ENCODE measurements around the gene OLA1.

OLA1 gene

DNA sequence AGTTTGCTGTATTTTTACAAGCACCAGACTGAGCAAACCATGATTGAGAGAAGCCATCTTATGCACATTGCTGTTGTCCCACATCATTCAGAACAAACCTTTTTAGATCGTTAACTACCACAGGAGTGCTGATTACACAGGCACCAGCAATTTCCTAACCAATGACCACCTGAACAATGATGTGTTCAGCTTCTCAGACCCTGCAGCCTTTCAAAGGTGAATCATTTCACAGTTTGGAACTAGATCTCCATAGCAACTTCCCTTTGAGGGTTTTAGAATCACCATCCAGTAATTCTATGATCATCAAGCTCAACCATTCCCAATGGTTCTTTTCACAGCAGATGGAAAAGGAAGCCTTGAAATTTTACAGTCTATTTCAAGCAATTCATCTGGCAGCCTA is 71.4 kb downstream of the OLA1 start:
- DNase-seq: no peak

DNA sequence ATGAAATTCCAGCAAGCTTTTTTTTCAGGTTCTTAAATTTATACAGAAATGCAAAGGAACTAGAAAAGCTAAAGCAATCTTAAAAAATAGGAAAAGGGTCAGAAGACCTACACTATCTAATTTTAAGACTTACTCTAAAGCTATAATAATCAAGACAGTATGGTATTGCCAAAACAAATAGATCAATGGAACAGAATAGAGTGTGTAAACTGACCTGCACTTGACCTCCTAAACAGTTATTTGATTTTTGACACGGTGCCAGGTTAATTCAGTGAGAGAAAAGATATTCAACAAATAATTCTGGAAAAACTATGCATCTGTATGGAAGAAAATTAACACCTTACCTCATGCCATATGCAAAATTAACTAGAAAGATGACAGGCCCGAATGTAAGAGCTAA is 73.6 kb downstream of the OLA1 start:
- no peak for DNase-seq

DNA sequence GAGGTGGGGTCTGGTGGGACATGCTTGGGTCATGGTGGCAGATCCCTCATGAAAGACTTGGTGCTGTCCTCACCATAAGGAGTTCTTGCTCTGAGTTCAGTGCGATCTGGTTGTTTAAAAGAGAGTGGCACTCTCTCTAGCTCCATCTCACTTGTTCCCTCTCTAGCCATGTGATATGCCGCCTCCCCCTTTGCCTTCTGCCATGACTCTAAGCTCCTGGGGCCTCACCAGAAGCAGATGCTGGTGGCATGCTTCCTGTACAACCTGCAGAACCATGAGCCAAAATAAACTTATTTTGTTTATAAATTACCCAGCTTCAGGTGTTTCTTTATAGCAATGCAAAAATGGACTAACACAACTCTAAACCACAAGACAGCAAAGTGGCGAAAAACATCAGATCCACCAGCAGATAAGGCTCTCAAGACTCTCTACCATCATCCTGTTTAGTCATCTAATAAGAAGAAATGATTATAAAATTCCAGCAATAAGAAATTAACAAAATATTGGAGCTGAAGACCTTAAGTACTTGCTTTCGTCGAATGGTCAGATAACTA is 75.5 kb downstream of the OLA1 start:
- no peak for DNase-seq

DNA sequence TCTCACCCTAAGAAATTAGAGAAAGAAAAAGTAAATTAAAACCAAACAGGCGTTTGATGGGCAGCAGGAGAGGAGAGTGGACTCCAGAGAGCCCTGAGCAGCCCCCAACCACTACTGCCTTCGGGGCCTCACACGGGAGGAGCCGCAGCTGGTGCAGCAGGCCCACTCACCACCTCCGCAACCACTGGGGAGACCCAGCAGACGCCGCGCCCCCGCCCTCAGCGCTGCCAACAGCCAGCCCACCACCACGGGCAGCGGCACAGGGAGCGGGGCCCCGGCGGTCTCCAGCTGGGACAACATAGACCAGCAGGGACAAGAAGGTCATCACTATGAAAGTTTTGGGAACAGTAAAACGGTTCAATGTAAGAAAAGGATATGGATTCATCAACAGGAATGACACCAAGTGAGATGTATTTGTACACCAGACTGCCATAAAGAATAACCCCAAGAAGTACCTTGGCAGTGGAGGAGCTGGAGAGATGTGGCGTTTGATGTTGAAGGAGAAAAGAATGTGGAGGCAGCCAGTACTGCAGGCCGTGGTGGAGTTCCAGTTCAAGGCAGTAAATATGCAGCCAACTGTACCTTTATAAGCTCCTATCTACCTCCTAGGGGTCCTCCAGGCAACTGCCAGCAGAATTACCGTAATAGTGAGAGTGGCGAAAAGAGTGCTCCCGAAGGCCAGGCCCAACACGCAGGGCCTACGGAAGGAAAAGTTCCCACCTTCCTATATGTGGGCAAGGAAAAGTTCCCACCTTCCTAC is 76.5 kb downstream of the OLA1 start:
- DNase-seq: no peak

DNA sequence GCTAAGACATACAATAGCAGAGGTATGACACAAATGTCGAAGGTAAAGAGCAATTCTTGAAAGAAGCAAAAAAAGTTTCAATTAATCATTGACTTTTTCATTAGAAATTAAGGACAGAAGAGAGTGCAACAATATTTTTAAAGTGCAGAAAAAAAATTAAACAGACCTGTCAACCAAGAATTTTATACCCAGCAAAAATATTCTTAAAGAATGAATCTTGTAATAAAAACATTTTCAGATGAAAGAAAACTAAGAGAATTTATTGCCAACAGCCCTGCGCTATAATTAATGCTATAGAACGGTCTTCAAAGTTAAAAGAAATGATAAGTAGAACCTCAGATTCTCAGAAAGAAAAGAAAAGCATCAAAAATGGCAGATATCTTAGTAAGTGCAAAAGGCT is 79.0 kb downstream of the OLA1 start:
- DNase-seq: no peak

DNA sequence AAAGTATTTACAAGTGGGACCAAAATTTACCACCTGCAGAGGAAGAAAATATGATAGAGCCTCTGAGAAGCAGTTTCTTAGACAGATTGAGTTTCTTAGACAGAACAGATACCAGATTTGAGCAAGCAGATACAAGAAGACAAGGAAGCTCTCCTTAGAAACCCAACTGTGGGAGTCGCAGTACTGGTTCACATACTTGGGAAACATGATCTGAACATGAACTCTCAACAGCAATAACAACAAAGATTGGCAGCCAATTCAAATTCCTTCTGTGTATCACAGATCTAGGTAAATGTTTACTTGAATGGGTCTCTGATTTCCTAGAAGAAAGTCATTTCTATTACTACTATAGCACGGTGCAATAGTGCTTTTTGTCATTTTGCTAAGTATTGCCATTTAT is 82.1 kb downstream of the OLA1 start:
- no peak for DNase-seq

DNA sequence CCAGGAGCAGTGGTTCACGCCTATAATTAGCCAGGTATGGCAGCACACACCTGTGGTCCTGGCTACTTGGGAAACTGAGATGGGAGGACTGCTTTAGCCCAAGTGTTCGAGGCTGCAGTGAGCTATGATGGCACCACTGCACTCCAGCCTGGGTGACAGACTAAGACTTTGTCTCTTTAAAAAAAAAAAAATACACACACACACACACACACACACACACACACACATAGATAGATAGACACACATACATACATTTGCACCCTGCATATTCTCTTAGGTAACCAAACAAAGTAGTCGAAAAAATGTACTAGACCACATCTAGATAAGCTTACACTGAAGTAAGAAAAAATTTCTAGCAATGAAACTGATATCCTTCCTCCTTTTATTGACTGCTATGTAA is 86.8 kb downstream of the OLA1 start:
- no peak for DNase-seq

DNA sequence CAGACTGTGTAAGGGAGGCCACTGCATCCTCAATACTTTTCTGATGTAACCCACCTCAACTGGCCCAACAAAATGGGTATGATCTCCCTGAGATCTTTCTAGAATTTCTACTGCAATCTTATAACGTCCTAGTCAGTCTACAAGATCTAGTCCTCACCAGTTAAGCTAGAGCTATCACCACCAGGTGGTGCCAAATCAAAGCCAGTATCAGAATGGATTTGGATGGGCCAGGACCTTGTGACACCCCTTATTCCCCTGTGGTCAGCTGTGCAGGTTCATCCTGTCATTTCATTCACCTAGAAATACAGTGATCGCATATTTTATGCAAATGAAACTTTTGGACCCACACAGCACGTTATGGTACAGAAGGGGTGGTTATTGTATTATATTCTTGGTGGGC is 90.3 kb downstream of the OLA1 start:
- DNase-seq: no peak

DNA sequence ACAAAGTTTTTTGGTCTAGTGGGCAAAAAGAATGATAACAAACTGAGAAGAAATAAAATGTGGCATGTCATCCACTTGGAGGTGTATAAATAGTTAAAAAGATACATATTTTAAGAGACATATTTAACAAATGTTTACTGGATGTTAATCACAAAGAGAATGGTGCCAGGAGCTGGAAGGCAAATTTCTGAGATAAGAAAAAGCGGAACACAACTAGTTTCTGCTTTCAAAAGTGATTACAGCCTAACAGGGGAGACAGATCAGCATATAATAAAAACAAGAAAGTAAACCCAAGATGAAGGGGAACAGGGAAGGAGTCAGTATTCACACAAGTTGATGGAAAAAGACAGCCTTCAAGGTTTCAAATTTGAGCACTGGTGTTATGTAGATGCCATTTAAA is 91.3 kb downstream of the OLA1 start:
- DNase-seq: no peak

DNA sequence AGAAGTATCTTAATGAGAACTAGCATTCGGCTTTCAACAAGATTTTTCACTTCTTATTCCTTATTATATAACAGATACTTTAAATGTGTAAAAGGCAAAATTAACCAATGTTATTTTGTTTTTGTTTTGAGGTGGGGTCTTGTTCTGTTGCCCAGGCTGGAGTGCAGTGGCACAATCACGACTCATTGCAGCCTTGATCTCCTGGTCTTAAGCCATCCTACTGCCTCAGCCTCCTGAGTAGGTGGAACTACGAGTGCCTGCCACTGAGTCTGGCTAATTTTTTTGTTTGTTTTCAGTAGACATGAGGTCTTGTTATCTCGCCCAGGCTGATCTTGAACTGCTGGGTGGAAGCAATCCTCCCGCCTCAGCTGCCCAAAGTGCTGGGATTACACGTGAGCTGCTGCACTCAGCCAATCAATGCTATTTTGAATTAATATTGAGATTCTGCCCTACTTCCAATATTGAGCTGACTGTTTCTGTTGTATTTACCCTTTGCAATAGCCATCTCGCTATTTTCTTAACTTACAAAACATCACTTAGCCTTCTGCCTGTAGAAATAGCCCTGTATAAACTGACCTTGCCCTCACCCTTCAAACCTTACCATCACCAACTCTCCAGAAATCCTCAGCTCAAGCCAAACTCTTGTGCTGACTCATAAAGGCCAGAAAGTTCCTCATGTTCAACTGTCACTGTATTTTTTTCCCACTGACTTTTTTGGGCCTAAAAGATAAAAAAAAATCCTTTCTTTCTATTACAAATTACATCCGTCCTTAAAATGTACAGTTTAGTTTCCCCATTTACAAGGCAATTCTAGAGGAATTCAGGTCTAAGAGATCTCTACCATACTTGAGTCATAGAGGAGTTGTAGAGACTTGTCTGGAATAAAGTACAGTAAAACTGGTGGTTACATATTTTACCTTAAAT is 94.3 kb downstream of the OLA1 start:
- DNase-seq: no peak

DNA sequence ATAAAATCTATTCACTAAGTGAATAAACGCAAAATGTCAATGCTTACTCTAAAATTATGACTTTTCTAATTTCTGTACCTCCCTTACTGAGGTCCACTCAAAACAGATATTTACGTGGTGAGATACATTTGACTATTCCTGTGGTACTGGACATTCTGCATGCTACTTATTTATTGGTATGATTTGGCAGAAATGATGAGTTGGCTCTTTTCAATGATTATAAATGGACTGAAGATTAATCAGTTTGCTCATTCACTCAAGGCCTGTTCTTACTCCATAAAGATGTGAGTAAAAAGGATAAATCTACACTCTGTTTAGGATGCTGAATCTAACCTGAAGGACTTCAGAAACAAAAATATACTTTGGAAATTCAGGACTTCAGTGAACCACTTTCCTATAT is 98.8 kb downstream of the OLA1 start:
- no peak for DNase-seq

DNA sequence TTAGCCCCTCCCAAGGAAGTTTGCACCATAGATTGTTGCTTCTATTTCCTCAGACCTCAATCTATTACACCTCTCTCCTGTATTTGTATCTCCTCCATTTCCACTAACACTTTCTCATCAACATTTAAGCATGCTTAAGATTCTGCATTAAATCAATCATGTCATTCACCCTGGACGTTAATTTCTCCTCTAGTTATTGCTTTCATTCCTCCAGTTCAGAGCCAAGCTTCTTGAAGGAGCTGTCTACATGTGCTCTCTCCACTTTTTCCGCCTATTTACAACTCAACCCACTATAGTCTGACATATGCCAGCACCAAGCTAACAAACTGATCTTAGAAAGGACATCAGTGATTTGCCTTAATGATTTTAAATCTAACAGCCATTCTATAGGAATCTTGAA is 99.5 kb downstream of the OLA1 start:
- no peak for DNase-seq

DNA sequence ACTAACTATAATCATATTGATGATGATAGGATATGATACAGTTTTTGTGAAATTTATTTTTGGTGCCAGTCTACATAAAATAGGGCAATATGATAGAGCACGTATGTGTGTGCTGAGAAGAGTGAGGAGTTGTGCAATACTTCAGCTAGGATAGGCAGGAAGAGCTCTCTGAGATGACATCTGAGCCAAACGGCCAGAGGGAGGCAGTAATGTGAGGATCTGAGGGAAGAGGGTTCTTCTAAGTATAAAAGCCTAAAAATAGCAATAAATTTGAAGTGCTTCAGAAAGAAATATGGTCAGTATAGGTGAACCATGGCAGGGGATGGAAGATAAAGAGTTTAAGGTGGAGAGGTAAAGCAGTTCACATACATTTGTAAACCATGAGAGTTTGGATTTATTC is 102.5 kb downstream of the OLA1 start:
- no peak for DNase-seq

DNA sequence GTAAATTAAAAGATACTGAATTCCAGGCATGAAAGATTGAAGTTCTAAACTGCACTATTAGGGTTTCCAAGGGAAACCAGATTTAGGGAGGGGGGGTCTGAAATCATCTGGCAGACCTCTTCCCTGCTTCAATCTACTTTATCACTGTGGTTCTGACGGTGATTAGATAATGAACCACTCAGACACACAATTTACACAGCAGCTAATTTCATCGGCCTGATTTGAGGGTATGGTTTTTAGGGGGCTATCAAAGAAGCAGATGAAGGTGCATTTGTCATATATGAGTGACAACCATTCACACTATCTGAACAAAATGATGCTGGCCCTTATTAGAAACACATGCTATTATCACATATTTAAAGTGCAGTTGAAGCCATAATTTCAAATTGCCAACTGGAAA is 106.0 kb downstream of the OLA1 start:
- no peak for DNase-seq

DNA sequence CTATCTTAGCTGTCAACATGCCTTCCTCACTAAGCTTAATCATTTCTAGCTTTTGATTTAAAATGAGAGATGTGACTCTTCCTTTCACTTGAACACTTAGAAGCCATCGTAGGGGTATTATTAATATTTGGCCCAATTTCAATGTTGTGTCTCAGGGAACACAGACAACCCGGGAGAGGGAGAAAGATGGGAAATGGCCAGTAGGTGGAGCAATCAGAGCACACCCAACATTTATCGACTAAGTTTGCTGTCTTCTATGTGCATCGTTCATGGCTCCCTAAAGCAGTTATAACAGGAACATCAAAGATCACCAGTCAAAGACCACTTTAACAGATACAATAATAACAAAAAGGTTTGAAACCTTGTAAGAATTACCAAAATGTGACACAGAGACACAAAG is 110.2 kb downstream of the OLA1 start:
- no peak for DNase-seq

DNA sequence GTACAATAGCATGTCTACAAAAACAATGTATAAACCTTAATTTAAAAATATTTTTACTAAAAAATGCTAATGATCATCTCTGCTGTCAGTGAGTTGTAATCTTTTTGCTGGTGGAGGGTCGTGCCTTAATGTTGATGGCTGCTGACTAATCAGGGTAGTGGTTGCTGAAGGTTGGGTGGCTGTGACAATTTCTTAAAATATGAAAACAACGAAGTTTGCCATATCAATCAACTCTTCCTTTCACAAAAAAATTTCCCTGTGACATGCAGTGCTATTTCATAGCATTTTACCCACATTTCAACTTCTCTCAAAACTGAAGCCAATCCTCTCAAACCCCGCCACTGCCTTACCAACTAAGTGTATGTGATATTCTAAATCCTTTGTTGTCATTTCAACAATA is 112.4 kb downstream of the OLA1 start:
- no peak for DNase-seq

DNA sequence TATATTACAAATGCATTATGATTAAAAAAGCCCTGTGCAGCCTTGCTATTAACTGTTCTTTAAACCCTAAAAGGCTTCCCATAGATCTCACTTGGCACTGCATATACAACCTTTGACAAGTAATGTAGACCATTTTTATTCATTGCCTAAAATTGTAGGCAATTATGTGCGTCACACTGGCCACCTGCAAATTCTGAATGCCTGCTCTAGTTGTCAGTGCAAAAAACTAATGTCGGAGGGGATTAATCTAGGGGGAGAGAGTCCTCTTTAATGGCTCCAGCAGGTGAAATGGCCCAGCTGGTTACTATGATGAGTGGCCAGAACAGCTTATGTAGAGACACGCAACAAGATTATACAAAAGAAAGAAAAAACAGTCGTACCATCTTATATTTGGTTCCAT is 123.2 kb downstream of the OLA1 start:
- DNase-seq: no peak

DNA sequence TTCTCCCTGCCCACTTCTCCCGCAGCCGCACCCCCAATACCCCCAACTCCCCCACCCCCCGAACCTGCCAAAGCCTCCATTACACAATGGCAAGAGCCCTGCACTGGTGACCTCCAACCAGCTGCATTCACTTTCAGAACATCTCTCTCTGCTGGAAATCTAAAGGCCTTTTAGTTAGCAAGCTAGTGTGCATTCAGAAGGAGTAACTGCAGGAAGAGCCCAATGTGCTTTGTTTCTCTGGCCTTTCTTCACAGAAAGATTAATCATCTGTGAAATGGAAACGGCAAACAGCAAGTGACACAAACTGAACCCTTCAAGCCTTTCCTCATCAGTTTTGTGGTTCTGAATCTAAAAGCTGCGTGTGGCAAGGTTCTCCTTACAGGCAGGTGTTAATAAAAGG is 124.2 kb downstream of the OLA1 start:
- DNase-seq: no peak

DNA sequence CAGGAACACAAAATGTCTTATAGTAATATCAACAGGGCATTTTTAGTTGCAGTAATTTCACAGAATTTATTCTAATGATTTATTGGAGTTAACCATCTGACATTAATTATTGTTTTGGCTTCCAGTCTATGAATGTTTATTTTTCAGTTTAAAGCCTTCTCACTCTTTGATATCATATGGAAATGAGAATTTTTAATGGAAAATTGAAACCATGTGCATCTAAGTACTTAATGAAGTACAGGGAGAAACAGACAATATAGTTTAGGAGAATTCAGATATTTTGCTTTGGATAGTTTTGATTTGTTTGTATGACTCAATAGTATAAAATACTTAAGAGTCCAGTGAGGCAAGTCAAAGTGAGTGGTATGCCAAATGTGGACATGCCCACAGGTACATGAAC is 126.1 kb downstream of the OLA1 start:
- DNase-seq: no peak

DNA sequence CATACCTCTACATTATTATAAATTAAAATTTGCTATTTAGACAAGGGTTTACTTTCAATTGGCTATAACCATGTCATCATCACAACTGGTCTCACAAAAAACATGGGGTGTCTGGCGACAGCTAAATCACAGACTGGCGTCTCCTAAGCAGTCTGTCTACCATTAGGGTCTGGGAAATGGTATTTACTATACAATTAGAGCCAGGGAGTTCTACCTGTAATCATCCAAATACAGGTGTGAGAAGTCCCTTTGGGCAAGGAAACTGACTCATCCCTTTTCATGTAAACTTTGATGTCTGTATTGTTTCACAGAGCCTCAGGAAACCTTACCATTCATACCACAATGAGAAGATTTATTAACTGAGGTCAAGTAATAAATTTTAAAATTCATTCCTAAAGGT is 126.7 kb downstream of the OLA1 start:
- DNase-seq: no peak

DNA sequence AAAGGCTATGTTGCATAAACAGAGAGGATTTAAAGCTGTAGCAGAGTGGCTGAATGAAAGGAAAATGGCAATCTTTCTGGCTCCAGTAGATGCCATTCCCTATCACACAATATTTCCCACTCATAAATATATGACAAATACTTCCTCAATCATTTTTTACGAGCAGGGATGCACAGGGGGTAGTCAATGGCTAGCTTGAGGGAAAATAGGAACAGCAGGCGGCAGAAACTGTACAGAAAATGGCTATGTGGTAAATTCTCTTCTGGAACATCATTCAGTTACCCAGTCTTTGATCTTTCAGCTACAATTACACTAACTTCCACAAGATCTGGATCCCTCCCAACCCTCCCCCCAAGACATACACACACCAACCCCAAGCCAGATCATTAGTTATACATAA is 127.2 kb downstream of the OLA1 start:
- no peak for DNase-seq

DNA sequence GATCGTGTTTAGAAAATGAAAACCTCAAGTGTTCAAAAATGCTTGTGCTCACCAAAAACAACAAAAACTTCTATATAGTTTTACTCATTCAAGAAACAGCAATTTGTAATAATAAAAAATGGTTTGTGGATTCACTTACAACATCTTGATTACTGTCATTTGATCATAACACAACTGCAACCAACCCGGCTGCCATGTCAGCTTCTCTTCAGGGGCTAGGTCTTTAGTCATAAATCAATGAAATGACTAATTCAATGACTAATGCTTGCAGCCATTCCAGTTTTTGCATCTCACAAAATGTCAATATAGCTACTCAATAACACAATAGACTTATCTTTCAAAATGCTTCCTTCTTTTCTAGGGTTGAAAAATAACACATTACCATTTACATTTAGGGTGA is 128.0 kb downstream of the OLA1 start:
- DNase-seq: no peak

DNA sequence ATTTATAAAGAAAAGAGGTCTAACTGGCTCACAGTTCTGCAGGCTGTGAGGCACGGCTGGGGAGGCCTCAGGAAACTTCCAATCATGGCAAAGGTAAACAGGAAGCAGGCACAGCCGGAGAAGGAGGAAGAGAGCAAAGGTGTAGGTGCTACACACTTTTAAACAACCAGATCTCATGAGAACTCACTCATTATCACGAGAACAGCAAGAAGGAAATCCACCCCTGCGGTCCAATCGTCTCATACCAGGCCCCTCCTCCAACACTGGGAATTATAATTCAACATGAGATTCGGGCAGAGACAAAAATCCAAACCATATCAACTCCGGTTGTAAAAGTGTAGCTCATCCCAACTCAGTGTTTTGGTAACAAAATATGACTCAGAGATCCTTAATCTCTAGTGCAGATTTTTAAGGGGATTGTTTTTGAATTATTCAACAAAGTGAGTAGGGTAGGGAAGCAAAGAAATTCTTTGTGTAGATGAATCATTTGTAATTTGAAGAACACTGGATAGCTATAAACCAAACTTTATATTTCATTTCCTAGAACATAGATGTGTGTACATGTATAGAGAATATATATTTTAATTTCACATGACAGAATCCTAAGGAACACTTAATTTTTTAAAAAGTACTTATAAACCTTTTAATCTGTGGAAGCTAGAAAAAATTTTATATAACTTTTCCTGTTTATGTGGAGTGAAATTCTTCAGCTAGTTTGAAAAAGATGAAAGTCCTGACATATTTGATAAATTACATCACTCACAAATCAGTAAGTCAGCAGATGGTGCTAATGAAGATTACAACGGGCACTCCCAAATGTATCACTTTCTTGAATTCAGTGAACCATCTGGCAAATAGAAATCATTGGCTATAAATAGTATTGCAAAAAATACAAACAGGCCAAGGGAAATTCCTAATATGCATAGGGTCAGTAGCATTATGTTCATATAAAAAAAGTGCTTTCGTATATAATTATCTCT is 130.1 kb downstream of the OLA1 start:
- DNase-seq: no peak
